ENCODE data around the gene RNU6-9.
A peak's percentile ranks its signal among the peaks of the same experiment; 100 is the strongest.
"Not testable (repeated sequence)": the region's sequence is repeated elsewhere in the genome, so short reads cannot be mapped to it uniquely, and the experiment has no call there.

Gene RNU6-9

DNA sequence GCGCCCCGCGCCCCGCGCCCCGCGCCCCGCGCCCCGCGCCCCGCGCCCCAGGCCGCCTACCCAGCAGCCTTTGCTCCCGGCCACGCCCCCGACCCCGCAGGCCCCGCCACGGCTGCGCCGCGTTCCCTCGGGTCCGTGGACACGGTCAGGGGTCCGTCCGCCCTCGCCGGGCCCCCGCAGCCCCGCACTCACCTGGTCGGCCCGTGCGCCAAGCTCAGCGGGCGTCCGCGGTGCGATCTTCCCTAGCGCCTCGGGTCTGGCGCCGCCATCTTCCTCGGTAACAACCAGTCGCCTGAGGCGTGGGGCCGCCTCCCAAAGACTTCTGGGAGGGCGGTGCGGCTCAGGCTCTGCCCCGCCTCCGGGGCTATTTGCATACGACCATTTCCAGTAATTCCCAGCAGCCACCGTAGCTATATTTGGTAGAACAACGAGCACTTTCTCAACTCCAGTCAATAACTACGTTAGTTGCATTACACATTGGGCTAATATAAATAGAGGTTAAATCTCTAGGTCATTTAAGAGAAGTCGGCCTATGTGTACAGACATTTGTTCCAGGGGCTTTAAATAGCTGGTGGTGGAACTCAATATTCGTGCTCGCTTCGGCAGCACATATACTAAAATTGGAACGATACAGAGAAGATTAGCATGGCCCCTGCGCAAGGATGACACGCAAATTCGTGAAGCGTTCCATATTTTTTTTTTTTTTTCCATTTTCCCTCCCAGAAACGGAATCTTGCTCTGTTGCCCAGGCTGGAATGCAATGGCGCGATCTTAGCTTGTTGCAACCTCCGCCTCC, at the start of gene RNU6-9, which contains the start of gene MED16:
Gene RNU6-9 (plus strand): TSS at position 591 of the 796 bp plus-strand sequence.
Gene MED16 (minus strand): TSS at position 294 of the 796 bp plus-strand sequence. CDS start 2,056 bp downstream, outside the sequence.
- Histone ChIP-seq H3K27me3 (ENCODE audit: control insufficient read depth in 2 of 2, insufficient read depth in 2 of 2, low read length in 2 of 2) (no peaks in the 10 kb centered on the region), H3K4me1 (ENCODE audit: control insufficient read depth in 2 of 2, insufficient read depth in 2 of 2, low read length in 2 of 2) (peaks cover 8 to 14% of the 10 kb centered on the region in 2 donors), H3K27ac (ENCODE audit: low read depth in 2 of 2, low read length in 2 of 2) (peak within 1 kb of the TSS; percentile 92 to 95), H3K36me3 (ENCODE audit: control insufficient read depth in 2 of 2, insufficient read depth in 2 of 2, low read length in 2 of 2) (peaks cover 15 to 19% of the 10 kb centered on the region in 2 donors), H3K4me3 (ENCODE audit: low read length in 2 of 2) (peak within 1 kb of the TSS; percentile 72 to 82), H3K9ac (ENCODE audit: low read depth in 1 of 2, low read length in 2 of 2) (peak within 1 kb of the TSS; percentile 72 to 80), H3K9me3 (ENCODE audit: control insufficient read depth in 2 of 2, low read length in 2 of 2) (no peaks in the 10 kb centered on the region)

DNA sequence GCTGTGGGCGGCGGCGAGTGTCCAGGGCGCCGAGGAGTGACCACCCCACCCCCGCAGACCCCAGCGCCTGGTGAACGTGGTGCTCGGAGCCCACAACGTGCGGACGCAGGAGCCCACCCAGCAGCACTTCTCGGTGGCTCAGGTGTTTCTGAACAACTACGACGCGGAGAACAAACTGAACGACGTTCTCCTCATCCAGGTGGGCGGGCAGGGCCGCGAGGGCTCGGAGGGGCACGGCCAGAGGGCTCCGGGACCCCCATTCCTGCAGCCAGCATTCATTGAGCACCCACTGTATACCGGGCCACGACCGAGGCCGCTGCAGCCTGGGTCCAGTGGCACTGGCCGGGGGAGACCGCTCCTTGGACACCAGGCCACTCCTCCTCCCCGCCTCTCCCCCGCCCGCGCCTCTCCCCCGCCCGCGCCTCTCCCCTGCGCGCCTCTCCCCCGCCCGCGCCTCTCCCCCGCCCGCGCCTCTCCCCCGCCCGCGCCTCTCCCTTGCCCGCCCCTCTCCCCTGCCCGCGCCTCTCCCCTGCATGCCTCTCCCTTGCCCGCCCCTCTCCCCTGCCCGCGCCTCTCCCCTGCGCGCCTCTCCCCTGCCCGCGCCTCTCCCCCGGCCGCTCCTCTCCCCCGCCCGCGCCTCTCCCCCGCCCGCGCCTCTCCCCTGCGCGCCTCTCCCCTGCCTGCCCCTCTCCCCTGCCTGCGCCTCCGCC, 49.3 kb upstream of the RNU6-9 start:
- peaks cover 25 to 42% of the 10 kb centered on the region in 2 donors for H3K27me3 ChIP-seq (ENCODE audit: control insufficient read depth in 2 of 2, insufficient read depth in 2 of 2, low read length in 2 of 2)
- no peak overlapping the region for H3K27ac ChIP-seq (ENCODE audit: low read depth in 2 of 2, low read length in 2 of 2)
- H3K4me3 ChIP-seq (ENCODE audit: low read length in 2 of 2) = no peak overlapping the region

DNA sequence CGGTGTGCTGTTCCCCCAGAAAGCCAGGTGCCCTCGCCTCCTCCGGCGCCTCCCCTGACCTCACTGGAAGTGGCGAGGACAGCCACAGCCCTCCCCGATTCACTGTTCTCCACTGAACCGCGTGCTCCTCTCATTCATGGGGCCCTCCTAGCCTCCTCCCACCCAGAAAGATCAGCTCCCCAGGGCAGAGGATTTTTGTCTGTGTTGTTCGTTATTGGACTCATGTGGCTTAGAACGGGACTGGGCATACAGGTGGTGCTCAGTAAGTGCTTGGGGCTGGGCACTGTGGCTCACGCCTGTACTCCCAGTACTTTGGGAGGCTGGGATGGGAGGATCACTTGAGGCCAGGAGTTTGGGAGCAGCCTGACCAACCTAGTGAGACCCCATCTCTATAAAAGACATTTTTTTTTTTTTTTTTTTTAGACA, 48.7 kb upstream of the RNU6-9 start:
- H3K4me3 ChIP-seq (ENCODE audit: low read length in 2 of 2) = no peak overlapping the region
- no peak overlapping the region for H3K27ac ChIP-seq (ENCODE audit: low read depth in 2 of 2, low read length in 2 of 2)
- H3K9me3 ChIP-seq (ENCODE audit: control insufficient read depth in 2 of 2, low read length in 2 of 2) = no peaks in the 10 kb centered on the region
- no peaks in the 10 kb centered on the region for H3K36me3 ChIP-seq (ENCODE audit: control insufficient read depth in 2 of 2, insufficient read depth in 2 of 2, low read length in 2 of 2)
- peaks cover 25 to 42% of the 10 kb centered on the region in 2 donors for H3K27me3 ChIP-seq (ENCODE audit: control insufficient read depth in 2 of 2, insufficient read depth in 2 of 2, low read length in 2 of 2)
- H3K4me1 ChIP-seq (ENCODE audit: control insufficient read depth in 2 of 2, insufficient read depth in 2 of 2, low read length in 2 of 2) = peaks cover 3 to 6% of the 10 kb centered on the region in 2 donors
- H3K9ac ChIP-seq (ENCODE audit: low read depth in 1 of 2, low read length in 2 of 2) = no peak overlapping the region

More for the DNA sequence above, 49.3 kb upstream of the RNU6-9 start:
- Histone ChIP-seq H3K36me3 (ENCODE audit: control insufficient read depth in 2 of 2, insufficient read depth in 2 of 2, low read length in 2 of 2) (no peaks in the 10 kb centered on the region), H3K9ac (ENCODE audit: low read depth in 1 of 2, low read length in 2 of 2) (no peak overlapping the region), H3K9me3 (ENCODE audit: control insufficient read depth in 2 of 2, low read length in 2 of 2) (no peaks in the 10 kb centered on the region), H3K4me1 (ENCODE audit: control insufficient read depth in 2 of 2, insufficient read depth in 2 of 2, low read length in 2 of 2) (peaks cover 3 to 6% of the 10 kb centered on the region in 2 donors)

DNA sequence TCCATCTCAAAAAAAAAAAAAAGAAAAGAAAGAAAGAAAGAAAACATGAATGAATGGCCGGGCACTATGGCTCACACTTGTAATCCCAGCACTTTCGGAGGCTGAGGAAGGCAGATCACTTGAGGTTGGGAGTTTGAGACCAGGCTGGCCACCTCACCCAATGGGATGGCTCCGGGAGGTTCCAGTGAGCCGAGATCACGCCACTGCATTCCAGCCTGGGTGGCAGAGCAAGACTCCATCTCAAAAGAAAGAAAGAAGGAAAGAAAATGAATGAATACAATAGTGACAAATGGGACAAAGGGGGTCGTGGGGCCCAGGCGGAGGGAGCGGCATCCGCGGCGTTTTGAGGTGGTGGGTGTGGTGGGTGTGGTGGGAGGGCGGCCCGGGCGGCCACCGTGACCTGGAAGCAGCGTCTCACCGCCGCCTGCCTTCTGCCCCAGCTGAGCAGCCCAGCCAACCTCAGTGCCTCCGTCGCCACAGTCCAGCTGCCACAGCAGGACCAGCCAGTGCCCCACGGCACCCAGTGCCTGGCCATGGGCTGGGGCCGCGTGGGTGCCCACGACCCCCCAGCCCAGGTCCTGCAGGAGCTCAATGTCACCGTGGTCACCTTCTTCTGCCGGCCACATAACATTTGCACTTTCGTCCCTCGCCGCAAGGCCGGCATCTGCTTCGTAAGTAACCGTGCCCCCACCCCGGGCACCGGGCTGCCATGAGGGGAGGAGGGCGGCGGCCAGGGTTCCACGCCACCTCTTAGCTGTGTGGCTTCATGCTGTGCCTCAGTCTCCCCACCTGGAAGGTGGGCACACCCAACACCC, 47.4 kb upstream of the RNU6-9 start:
- Histone ChIP-seq H3K9me3 (ENCODE audit: control insufficient read depth in 2 of 2, low read length in 2 of 2) (no peaks in the 10 kb centered on the region), H3K27me3 (ENCODE audit: control insufficient read depth in 2 of 2, insufficient read depth in 2 of 2, low read length in 2 of 2) (peaks cover 22 to 42% of the 10 kb centered on the region in 2 donors), H3K4me1 (ENCODE audit: control insufficient read depth in 2 of 2, insufficient read depth in 2 of 2, low read length in 2 of 2) (peaks cover 6 to 7% of the 10 kb centered on the region in 2 donors), H3K9ac (ENCODE audit: low read depth in 1 of 2, low read length in 2 of 2) (no peak overlapping the region), H3K4me3 (ENCODE audit: low read length in 2 of 2) (no peak overlapping the region), H3K36me3 (ENCODE audit: control insufficient read depth in 2 of 2, insufficient read depth in 2 of 2, low read length in 2 of 2) (no peaks in the 10 kb centered on the region), H3K27ac (ENCODE audit: low read depth in 2 of 2, low read length in 2 of 2) (no peak overlapping the region)

DNA sequence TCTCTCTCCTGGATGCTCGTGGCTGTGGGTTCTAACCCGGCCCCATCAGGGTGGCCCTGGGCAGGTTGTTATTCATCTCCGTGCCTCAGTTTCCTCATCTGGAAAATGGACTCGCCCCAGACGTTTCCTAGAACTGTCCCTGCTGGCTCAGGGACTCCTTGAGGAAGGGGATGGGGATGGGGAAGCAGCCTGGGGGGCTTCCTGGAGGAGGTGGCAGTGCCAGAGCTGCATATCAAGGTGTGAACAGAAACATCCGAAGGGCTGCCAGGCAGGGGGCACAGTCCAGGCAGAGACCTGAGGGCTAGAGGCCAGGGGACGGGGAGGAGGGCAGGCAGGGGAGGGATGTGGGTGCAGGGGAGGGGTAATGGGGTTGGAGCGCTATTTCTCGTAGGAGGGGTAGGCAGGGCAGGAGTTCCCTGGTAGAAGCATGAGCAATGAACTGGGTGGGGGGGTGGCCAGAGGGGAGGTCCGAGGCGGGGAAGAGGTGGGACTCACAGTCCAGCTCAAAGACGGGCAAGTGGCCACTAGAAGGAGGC, 44.8 kb upstream of the RNU6-9 start:
- peaks cover 18 to 35% of the 10 kb centered on the region in 2 donors for H3K27me3 ChIP-seq (ENCODE audit: control insufficient read depth in 2 of 2, insufficient read depth in 2 of 2, low read length in 2 of 2)
- no peaks in the 10 kb centered on the region for H3K9me3 ChIP-seq (ENCODE audit: control insufficient read depth in 2 of 2, low read length in 2 of 2)
- H3K36me3 ChIP-seq (ENCODE audit: control insufficient read depth in 2 of 2, insufficient read depth in 2 of 2, low read length in 2 of 2) = no peaks in the 10 kb centered on the region
- H3K9ac ChIP-seq (ENCODE audit: low read depth in 1 of 2, low read length in 2 of 2) = no peak overlapping the region
- no peak overlapping the region for H3K4me3 ChIP-seq (ENCODE audit: low read length in 2 of 2)
- H3K27ac ChIP-seq (ENCODE audit: low read depth in 2 of 2, low read length in 2 of 2) = no peak overlapping the region
- peaks cover 3 to 8% of the 10 kb centered on the region in 2 donors for H3K4me1 ChIP-seq (ENCODE audit: control insufficient read depth in 2 of 2, insufficient read depth in 2 of 2, low read length in 2 of 2)

DNA sequence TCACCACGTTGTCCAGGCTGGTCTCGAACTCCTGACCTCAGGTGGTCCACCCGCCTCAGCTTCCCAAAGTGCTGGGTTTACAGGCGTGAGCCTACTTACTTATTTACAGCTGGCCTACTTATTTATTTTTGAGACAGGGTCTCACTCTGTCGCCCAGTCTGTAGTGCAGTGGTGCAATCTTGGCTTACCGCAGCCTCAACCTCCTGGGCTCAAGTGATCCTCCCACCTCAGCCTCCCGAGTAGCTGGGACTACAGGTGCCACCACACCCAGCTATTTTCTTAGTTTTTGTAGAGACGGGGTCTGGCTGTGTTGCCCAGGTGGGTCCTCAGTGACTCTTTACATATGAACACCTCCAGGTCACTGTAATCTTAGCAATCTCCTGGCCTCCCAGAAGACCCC, 44.1 kb upstream of the RNU6-9 start:
- H3K27ac ChIP-seq (ENCODE audit: low read depth in 2 of 2, low read length in 2 of 2); H3K36me3 ChIP-seq (ENCODE audit: control insufficient read depth in 2 of 2, insufficient read depth in 2 of 2, low read length in 2 of 2); H3K4me1 ChIP-seq (ENCODE audit: control insufficient read depth in 2 of 2, insufficient read depth in 2 of 2, low read length in 2 of 2); H3K9ac ChIP-seq (ENCODE audit: low read depth in 1 of 2, low read length in 2 of 2); H3K9me3 ChIP-seq (ENCODE audit: control insufficient read depth in 2 of 2, low read length in 2 of 2); H3K4me3 ChIP-seq (ENCODE audit: low read length in 2 of 2): not testable (repeated sequence)
- H3K27me3 ChIP-seq (ENCODE audit: control insufficient read depth in 2 of 2, insufficient read depth in 2 of 2, low read length in 2 of 2) = peaks cover 15 to 31% of the 10 kb centered on the region in 2 donors

DNA sequence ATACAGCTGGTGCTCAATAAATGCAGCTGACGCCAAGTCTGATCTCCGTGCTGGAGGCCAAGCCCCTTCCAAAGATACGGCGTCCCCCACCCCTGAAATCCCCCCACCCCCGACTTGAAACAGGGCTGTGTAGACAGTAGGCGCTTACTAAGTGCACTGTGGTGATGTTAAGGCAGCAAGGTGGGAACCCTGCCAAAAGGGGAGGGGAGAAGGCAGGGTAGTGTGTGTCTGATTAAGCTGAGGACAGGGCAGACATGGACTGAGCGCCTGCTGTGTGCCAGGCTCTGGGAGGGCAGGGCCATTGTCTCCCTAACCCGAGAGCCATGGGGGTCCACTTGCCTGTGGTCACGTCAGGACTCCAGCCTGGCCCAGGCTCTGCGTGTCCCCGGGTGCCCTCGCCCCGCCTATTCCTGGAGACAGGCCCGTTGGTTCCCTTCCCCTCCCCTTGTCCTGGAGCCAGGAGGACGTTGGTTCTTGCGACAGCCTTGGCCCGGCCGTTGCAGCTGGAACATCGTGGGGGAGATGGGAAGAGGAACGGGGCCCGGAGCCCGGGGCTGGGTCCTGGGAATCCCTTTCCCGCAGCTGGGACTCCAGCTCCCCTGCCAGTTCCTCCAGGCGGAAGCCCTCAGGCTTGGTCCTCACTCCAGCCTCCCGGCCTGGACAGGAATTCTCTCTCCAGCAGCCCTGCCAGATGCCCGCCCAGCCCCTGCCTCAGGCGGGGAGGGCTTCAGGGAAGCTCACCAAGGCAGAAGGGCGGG, 42.9 kb upstream of the RNU6-9 start:
- Histone ChIP-seq H3K9me3 (ENCODE audit: control insufficient read depth in 2 of 2, low read length in 2 of 2) (no peaks in the 10 kb centered on the region), H3K36me3 (ENCODE audit: control insufficient read depth in 2 of 2, insufficient read depth in 2 of 2, low read length in 2 of 2) (no peaks in the 10 kb centered on the region), H3K9ac (ENCODE audit: low read depth in 1 of 2, low read length in 2 of 2) (no peak overlapping the region), H3K4me3 (ENCODE audit: low read length in 2 of 2) (no peak overlapping the region), H3K27ac (ENCODE audit: low read depth in 2 of 2, low read length in 2 of 2) (peak overlapping the region; percentile 68 to 78), H3K4me1 (ENCODE audit: control insufficient read depth in 2 of 2, insufficient read depth in 2 of 2, low read length in 2 of 2) (peaks cover 0 to 5% of the 10 kb centered on the region in 2 donors), H3K27me3 (ENCODE audit: control insufficient read depth in 2 of 2, insufficient read depth in 2 of 2, low read length in 2 of 2) (peaks cover 15 to 27% of the 10 kb centered on the region in 2 donors)

DNA sequence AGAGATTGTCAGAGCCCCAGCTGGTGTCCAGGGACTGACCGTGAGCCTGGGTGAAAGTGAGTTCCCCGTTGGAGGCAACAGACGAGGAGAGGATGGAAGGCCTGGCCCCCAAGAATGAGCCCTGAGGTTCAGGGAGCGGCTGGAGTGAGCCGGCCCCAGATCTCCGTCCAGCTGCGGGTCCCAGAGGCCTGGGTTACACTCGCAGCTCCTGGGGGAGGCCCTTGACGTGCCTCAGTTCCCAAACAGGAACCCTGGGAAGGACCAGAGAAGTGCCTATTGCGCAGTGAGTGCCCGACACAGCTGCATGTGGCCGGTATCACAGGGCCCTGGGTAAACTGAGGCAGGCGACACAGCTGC, 42.3 kb upstream of the RNU6-9 start:
- H3K4me3 ChIP-seq (ENCODE audit: low read length in 2 of 2) = no peak overlapping the region
- peaks cover 11 to 26% of the 10 kb centered on the region in 2 donors for H3K27me3 ChIP-seq (ENCODE audit: control insufficient read depth in 2 of 2, insufficient read depth in 2 of 2, low read length in 2 of 2)
- H3K9ac ChIP-seq (ENCODE audit: low read depth in 1 of 2, low read length in 2 of 2) = no peak overlapping the region
- no peaks in the 10 kb centered on the region for H3K9me3 ChIP-seq (ENCODE audit: control insufficient read depth in 2 of 2, low read length in 2 of 2)
- H3K27ac ChIP-seq (ENCODE audit: low read depth in 2 of 2, low read length in 2 of 2) = peak overlapping the region; percentile 68 to 78
- H3K4me1 ChIP-seq (ENCODE audit: control insufficient read depth in 2 of 2, insufficient read depth in 2 of 2, low read length in 2 of 2) = peaks cover 0 to 5% of the 10 kb centered on the region in 2 donors
- H3K36me3 ChIP-seq (ENCODE audit: control insufficient read depth in 2 of 2, insufficient read depth in 2 of 2, low read length in 2 of 2) = no peaks in the 10 kb centered on the region

Data from mucosa of rectum (tissue), 2 donors.